Measurements from ENCODE around the gene CRYBB1.

The CRYBB1 gene

DNA sequence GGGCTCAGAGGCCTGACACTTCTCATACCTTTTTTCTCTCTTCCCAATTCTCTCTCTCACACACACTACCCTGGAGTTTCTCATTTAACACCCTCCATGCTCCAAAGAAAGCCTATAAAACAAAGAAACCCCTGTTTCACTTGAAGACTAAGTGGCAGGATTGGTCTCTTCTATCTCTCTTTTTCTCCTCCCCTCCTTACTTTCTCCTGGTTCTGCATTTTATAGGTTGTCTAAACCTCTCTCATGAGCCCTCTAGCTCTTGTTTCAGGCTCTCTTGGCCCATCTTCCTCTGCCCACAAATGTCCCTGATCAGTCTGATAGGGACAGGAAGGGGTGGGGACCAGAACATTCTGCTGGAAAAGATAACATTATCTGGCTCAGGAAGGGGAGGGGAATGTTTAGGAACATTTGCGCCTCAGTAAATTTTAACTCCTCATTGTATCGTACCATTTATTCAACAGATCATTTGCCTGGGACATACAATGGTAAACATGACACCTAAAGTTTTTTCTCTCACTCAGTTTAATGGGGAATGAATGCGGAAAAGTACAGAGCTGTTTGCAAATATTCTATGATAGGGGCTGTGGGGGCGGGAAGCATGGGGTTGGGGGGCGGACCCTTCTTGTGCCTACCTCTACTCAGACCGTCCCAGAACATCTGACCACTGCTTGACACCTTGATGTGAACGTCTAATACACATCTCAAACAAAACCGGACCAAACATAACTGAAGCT, 14.8 kb upstream of the CRYBB1 start:
- no peaks in the 10 kb centered on the region for H3K9me3 ChIP-seq (ENCODE audit: control insufficient read depth, low read length)
- no peak for DNase-seq

DNA sequence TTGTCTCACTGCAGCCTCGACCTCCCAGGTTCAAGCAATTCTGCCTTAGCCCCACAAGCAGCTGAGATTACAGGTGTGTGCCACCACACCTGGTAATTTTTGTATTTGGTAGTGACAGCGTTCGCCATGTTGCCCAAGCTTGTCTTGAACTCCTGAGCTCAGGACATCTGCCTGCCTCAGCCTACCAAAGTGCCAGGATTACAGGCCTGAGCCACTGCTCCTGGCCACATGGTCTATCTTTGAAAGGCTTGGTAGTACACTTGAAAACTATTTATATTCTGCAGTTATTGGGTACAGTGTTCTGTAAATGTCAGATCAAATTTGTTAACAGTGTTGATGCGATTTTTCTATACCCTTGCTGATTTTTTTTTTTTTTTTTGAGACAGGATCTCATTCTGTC, 13.5 kb upstream of the CRYBB1 start:
- Histone ChIP-seq H3K9ac (ENCODE audit: low read length) (no peak overlapping the region), H3K4me1 (ENCODE audit: control insufficient read depth, insufficient read depth, low read depth, low read length) (no peaks in the 10 kb centered on the region), H3K36me3 (ENCODE audit: control insufficient read depth in 1 of 2, insufficient read depth in 2 of 2, low read depth in 1 of 2, low read length in 2 of 2) (no peaks in the 10 kb centered on the region), H3K18ac (ENCODE audit: low read depth in 1 of 2, low read length in 2 of 2) (no peak overlapping the region), H3K79me1 (replicated peaks; ENCODE audit: low read length, poor library complexity, severe bottlenecking) (no peaks in the 10 kb centered on the region), H3K4ac (ENCODE audit: low read depth in 1 of 2, low read length in 2 of 2) (no peak overlapping the region), H3K27ac (ENCODE audit: low read length, poor library complexity, severe bottlenecking) (no peak overlapping the region), H3K23ac (ENCODE audit: low read length in 2 of 2) (no peak overlapping the region), H2BK12ac (ENCODE audit: low read length in 2 of 2) (no peak overlapping the region), H3K4me3 (ENCODE audit: insufficient read depth in 1 of 2, low read depth in 1 of 2, low read length in 2 of 2) (no peak overlapping the region), H2BK5ac (ENCODE audit: low read depth, low read length, poor library complexity, severe bottlenecking) (no peak overlapping the region), H3K14ac (ENCODE audit: low read length in 2 of 2) (no peak overlapping the region), H3K27me3 (ENCODE audit: control insufficient read depth in 1 of 2, insufficient read depth in 1 of 2, low read length in 2 of 2) (peaks cover 11 to 30% of the 10 kb centered on the region in 2 experiments), H3K9me3 (ENCODE audit: control insufficient read depth, low read length) (no peaks in the 10 kb centered on the region), H4K91ac (ENCODE audit: low read length) (no peak overlapping the region), H2AK5ac (ENCODE audit: low read length, severe bottlenecking) (no peak overlapping the region), H2BK15ac (ENCODE audit: low read depth, poor library complexity, severe bottlenecking) (no peak overlapping the region), H4K8ac (ENCODE audit: low read length) (no peak overlapping the region), H3K4me2 (ENCODE audit: low read length, poor library complexity, severe bottlenecking) (no peak overlapping the region), H2AFZ (ENCODE audit: low read depth, low read length) (no peak overlapping the region), H2BK120ac (ENCODE audit: low read depth, low read length) (no peak overlapping the region)
- no peak for DNase-seq
- 93% methylated on average over 4 of the region's 4 CpGs for WGBS

More for the DNA sequence above, 14.8 kb upstream of the CRYBB1 start:
- no peak overlapping the region for H4K8ac ChIP-seq (ENCODE audit: low read length)
- H3K79me1 ChIP-seq (replicated peaks; ENCODE audit: low read length, poor library complexity, severe bottlenecking) = no peaks in the 10 kb centered on the region
- H3K27ac ChIP-seq (ENCODE audit: low read length, poor library complexity, severe bottlenecking) = no peak overlapping the region
- no peak overlapping the region for H2BK15ac ChIP-seq (ENCODE audit: low read depth, poor library complexity, severe bottlenecking)
- H3K14ac ChIP-seq (ENCODE audit: low read length in 2 of 2) = no peak overlapping the region
- no peak overlapping the region for H3K9ac ChIP-seq (ENCODE audit: low read length)
- H3K4me1 ChIP-seq (ENCODE audit: control insufficient read depth, insufficient read depth, low read depth, low read length) = no peaks in the 10 kb centered on the region
- 32% methylated on average over 6 of the region's 8 CpGs for WGBS
- peaks cover 11 to 34% of the 10 kb centered on the region in 2 experiments for H3K27me3 ChIP-seq (ENCODE audit: control insufficient read depth in 1 of 2, insufficient read depth in 1 of 2, low read length in 2 of 2)
- H2BK12ac ChIP-seq (ENCODE audit: low read length in 2 of 2) = no peak overlapping the region
- H3K36me3 ChIP-seq (ENCODE audit: control insufficient read depth in 1 of 2, insufficient read depth in 2 of 2, low read depth in 1 of 2, low read length in 2 of 2) = no peaks in the 10 kb centered on the region
- H4K91ac ChIP-seq (ENCODE audit: low read length) = no peak overlapping the region
- no peak overlapping the region for H3K4me3 ChIP-seq (ENCODE audit: insufficient read depth in 1 of 2, low read depth in 1 of 2, low read length in 2 of 2)
- H2BK5ac ChIP-seq (ENCODE audit: low read depth, low read length, poor library complexity, severe bottlenecking) = no peak overlapping the region
- no peak overlapping the region for H3K4ac ChIP-seq (ENCODE audit: low read depth in 1 of 2, low read length in 2 of 2)
- no peak overlapping the region for H3K4me2 ChIP-seq (ENCODE audit: low read length, poor library complexity, severe bottlenecking)
- H2AK5ac ChIP-seq (ENCODE audit: low read length, severe bottlenecking) = no peak overlapping the region
- no peak overlapping the region for H2AFZ ChIP-seq (ENCODE audit: low read depth, low read length)
- no peak overlapping the region for H3K23ac ChIP-seq (ENCODE audit: low read length in 2 of 2)
- H3K18ac ChIP-seq (ENCODE audit: low read depth in 1 of 2, low read length in 2 of 2) = no peak overlapping the region
- H2BK120ac ChIP-seq (ENCODE audit: low read depth, low read length) = no peak overlapping the region

DNA sequence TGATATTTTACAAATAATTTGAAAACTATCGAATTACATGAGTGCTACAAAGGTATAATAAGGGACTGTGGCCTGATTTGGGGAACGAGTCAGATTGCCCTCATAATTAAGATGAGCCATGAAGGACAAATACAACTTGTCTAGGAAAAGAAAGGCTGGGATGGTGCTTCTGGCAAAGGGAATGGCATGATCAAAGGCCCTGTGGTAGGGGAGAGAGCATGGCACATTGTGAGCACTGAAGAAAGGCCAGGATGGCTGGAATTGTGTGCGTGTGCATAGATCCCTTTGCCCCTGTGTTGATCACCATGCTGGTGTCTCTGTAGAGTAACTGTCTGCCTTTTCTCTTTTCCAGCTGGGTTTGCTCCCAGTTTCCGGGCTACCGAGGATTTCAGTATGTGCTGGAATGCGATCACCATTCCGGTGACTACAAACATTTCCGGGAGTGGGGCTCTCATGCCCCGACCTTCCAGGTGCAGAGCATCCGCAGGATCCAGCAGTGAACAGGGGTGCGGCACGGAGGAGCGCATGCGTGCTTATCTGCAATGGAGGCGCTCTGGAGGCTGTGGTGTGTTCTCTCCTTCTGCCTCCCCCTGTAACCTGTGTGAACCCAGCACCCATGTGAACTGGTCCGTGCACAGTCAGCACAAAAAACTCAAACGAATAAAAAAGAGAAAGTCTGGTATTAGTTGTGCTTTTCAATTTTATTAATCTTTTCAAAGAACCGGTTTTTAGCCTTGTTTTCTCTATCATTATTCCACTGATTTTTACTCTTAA, 12.3 kb upstream of the CRYBB1 start:
- Histone ChIP-seq H3K4ac (ENCODE audit: low read depth in 1 of 2, low read length in 2 of 2) (no peak overlapping the region), H3K14ac (ENCODE audit: low read length in 2 of 2) (no peak overlapping the region), H3K36me3 (ENCODE audit: control insufficient read depth in 1 of 2, insufficient read depth in 2 of 2, low read depth in 1 of 2, low read length in 2 of 2) (no peaks in the 10 kb centered on the region), H3K4me1 (ENCODE audit: control insufficient read depth, insufficient read depth, low read depth, low read length) (no peaks in the 10 kb centered on the region), H4K8ac (ENCODE audit: low read length) (no peak overlapping the region), H2BK5ac (ENCODE audit: low read depth, low read length, poor library complexity, severe bottlenecking) (no peak overlapping the region), H3K4me3 (ENCODE audit: insufficient read depth in 1 of 2, low read depth in 1 of 2, low read length in 2 of 2) (no peak overlapping the region), H2AK5ac (ENCODE audit: low read length, severe bottlenecking) (no peak overlapping the region), H2BK15ac (ENCODE audit: low read depth, poor library complexity, severe bottlenecking) (no peak overlapping the region), H3K9ac (ENCODE audit: low read length) (no peak overlapping the region), H4K91ac (ENCODE audit: low read length) (no peak overlapping the region), H2BK120ac (ENCODE audit: low read depth, low read length) (no peak overlapping the region), H3K27ac (ENCODE audit: low read length, poor library complexity, severe bottlenecking) (no peak overlapping the region), H2AFZ (ENCODE audit: low read depth, low read length) (no peak overlapping the region), H2BK12ac (ENCODE audit: low read length in 2 of 2) (no peak overlapping the region), H3K27me3 (ENCODE audit: control insufficient read depth in 1 of 2, insufficient read depth in 1 of 2, low read length in 2 of 2) (peaks cover 11 to 28% of the 10 kb centered on the region in 2 experiments), H3K4me2 (ENCODE audit: low read length, poor library complexity, severe bottlenecking) (no peak overlapping the region), H3K9me3 (ENCODE audit: control insufficient read depth, low read length) (no peaks in the 10 kb centered on the region), H3K18ac (ENCODE audit: low read depth in 1 of 2, low read length in 2 of 2) (no peak overlapping the region), H3K79me1 (replicated peaks; ENCODE audit: low read length, poor library complexity, severe bottlenecking) (no peaks in the 10 kb centered on the region), H3K23ac (ENCODE audit: low read length in 2 of 2) (no peak overlapping the region)
- WGBS = 96% methylated on average over 16 of the region's 18 CpGs
- no peak for DNase-seq

DNA sequence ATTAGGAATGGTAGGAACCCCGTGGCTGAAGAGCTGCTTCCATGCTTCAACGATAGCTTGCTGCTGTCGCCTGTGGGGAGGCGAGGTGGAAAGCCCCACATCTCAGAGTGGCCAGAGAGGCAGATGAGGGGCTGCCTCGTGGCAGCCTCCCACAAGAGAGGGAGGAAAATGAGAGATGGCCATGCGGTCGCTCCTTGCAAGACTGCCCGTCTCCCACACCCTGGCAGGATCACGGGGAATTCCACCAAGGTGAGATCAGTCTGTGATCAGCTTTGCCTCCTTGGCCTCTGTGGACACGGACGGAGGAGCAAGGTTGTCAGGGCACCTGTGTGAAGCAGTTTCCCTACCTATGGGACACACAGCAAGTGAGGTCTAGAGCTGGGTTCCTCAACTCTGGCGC, 7.0 kb upstream of the CRYBB1 start:
- Histone ChIP-seq H3K4me2 (ENCODE audit: low read length, poor library complexity, severe bottlenecking) (no peak overlapping the region), H3K4me3 (ENCODE audit: insufficient read depth in 1 of 2, low read depth in 1 of 2, low read length in 2 of 2) (no peak overlapping the region), H2BK15ac (ENCODE audit: low read depth, poor library complexity, severe bottlenecking) (no peak overlapping the region), H3K79me1 (replicated peaks; ENCODE audit: low read length, poor library complexity, severe bottlenecking) (no peaks in the 10 kb centered on the region), H3K14ac (ENCODE audit: low read length in 2 of 2) (no peak overlapping the region), H3K27ac (ENCODE audit: low read length, poor library complexity, severe bottlenecking) (no peak overlapping the region), H4K91ac (ENCODE audit: low read length) (no peak overlapping the region), H2AK5ac (ENCODE audit: low read length, severe bottlenecking) (no peak overlapping the region), H3K36me3 (ENCODE audit: control insufficient read depth in 1 of 2, insufficient read depth in 2 of 2, low read depth in 1 of 2, low read length in 2 of 2) (no peaks in the 10 kb centered on the region), H3K9me3 (ENCODE audit: control insufficient read depth, low read length) (no peaks in the 10 kb centered on the region), H3K4me1 (ENCODE audit: control insufficient read depth, insufficient read depth, low read depth, low read length) (no peaks in the 10 kb centered on the region), H3K27me3 (ENCODE audit: control insufficient read depth in 1 of 2, insufficient read depth in 1 of 2, low read length in 2 of 2) (peaks cover 28 to 51% of the 10 kb centered on the region in 2 experiments), H3K9ac (ENCODE audit: low read length) (no peak overlapping the region), H3K23ac (ENCODE audit: low read length in 2 of 2) (peak overlapping the region in 1 of 2 experiments; percentile 32), H4K8ac (ENCODE audit: low read length) (no peak overlapping the region), H3K4ac (ENCODE audit: low read depth in 1 of 2, low read length in 2 of 2) (no peak overlapping the region), H3K18ac (ENCODE audit: low read depth in 1 of 2, low read length in 2 of 2) (no peak overlapping the region), H2BK5ac (ENCODE audit: low read depth, low read length, poor library complexity, severe bottlenecking) (no peak overlapping the region), H2BK12ac (ENCODE audit: low read length in 2 of 2) (no peak overlapping the region), H2BK120ac (ENCODE audit: low read depth, low read length) (no peak overlapping the region), H2AFZ (ENCODE audit: low read depth, low read length) (no peak overlapping the region)
- WGBS = 87% methylated on average over 12 of the region's 12 CpGs
- DNase-seq = no peak

Measured in mesenchymal stem cell (in vitro differentiated cells and primary cell).